GM18907 (cell line): ENCODE data around the gene KRI1.
A peak's percentile ranks its signal among the peaks of the same experiment; 100 is the strongest.

ENCODE experiments used
- ATAC-seq: cut with Tn5 transposase; IDR thresholded peaks from one replicate; pipeline ENCODE4 v1.9.1; 2021; ENCODE audit warnings: mild to moderate bottlenecking, moderate library complexity; ENCODE audit not compliant: unreplicated experiment

Gene KRI1

GRCh38 chr19:10565567-10566407 lies at the start of gene KRI1:
TSS of gene KRI1 (minus strand) at chr19:10566010. CDS start at chr19:10565999, 11 bp downstream.
- peak; percentile 42 for ATAC-seq

- ATAC-seq, result no peak
These were observed 46.8 kb upstream of the KRI1 start for GRCh38 chr19:10612499-10613119.

DNA sequence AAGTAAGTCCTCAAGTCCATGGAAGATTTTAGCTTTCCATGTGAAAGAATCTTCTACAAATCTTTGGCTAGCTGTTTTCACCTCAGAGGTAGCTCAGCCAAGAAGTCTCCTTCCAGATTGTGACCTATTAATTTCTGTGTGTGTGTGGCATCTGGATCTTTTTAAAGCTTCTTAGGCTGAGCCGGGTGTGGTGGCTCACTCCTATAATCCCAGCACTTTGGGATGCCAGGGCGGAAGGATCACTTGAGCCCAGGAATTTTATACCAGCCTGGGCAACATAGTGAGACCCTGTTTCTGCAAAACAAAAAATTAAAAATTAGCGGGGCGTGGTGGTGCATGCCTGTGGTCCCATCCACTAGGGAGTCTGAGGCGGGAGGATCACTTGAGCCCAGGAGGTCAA lies 46.1 kb upstream of the KRI1 start:
- no peak for ATAC-seq

GRCh38 chr19:10604460-10604980 lies 38.7 kb upstream of the KRI1 start:
- peak; percentile 24 for ATAC-seq

GRCh38 chr19:10603873-10604459 lies 38.2 kb upstream of the KRI1 start:
- peak; percentile 20 for ATAC-seq

- peak; percentile 63 for ATAC-seq
These were observed 37.5 kb upstream of the KRI1 start for GRCh38 chr19:10603084-10603872.

DNA sequence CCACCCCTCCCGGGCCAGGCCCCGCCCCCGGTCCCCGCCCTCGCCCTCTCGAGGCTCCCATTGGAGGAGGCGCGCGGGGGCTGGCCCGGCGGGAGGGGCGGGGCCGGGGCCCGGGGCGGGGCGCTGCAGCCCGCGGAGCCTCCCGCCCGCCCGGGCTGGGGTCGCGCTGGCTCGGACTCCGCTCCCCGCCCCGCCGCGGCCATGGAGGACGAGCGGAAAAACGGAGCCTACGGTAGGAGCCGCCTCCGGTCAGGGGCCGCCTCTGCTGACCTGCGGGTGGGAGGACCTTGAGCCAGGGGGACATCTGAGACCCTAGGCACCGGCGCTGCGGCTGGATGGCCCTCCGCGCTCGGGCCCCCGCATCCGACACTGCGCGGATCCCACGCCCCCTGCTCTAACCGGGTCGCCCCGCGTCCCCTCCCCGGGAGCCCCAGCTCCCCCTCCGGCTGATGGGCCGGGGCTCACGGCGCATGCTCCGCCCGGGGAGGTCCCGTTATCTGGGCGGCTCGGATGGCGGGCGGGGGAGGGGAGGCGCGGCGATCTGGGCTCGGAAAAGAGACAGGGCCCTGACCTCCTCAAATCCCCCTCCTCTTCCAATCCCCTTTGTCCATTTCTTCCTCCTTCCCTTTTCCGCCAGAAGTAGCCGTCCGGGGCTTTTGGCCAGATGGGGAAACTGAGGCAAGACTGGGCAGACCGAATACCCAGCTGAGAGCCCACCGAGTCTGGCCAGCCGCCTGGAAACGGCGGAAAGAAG lies 36.7 kb upstream of the KRI1 start:
- ATAC-seq, result peak; percentile 43

- ATAC-seq, result no peak
These were observed 36.2 kb upstream of the KRI1 start for GRCh38 chr19:10601999-10602329.

- no peak for ATAC-seq
These were observed 34.3 kb upstream of the KRI1 start for GRCh38 chr19:10600149-10600548.

DNA sequence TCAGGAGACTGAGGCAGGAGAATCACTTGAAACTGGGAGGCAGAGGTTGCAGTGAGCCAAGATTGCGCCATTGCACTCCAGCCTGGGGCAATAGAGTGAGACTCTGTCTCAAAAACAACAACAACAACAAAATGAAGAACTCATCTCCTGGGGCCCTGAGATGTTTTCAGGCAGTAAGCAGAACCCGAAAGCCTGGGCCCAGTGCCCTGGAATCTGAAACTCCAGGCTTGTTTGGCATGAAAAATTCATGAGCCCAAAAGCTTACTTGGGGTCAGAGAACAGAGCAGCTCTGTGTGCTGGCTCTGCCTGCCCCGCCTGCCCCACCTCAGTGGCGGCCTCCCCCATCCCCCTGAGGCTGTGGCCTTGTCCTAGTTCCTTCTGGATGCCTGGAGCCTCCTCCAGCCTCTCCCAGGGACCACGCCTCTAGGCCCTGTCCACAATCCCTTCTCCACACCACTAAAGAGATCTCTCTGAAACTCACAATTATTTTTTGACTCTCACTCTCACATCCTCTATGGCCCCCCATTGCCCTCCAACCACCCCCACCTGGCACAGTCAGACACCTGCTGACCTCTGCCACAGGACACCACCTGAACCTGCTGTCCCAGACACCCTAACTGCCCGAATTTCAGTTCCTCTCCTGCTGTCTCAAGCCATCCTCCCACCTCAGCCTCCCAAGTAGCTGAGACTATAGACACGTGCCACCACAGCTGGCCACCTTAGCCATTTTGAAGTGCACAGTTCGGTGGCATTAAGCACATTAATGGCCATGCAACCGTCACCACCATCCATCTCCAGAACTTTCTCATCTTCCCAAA lies 28.2 kb upstream of the KRI1 start:
- peak; percentile 54 for ATAC-seq

- no peak for ATAC-seq
These were observed 27.3 kb upstream of the KRI1 start for GRCh38 chr19:10593148-10593547.

DNA sequence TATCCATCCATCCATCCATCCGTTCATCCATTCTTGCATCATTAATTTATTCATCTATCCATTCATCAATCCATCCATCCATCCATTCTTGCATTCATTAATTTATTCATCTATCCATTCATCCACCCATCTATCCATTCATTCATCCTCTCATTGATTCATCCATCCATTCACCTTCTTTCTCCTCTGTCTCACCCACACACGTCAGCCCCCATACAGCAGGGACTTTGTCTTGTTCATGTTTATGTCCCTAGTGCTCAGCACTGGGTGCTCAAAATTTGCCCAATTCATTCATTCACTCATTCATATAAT lies 22.0 kb upstream of the KRI1 start:
- no peak for ATAC-seq

DNA sequence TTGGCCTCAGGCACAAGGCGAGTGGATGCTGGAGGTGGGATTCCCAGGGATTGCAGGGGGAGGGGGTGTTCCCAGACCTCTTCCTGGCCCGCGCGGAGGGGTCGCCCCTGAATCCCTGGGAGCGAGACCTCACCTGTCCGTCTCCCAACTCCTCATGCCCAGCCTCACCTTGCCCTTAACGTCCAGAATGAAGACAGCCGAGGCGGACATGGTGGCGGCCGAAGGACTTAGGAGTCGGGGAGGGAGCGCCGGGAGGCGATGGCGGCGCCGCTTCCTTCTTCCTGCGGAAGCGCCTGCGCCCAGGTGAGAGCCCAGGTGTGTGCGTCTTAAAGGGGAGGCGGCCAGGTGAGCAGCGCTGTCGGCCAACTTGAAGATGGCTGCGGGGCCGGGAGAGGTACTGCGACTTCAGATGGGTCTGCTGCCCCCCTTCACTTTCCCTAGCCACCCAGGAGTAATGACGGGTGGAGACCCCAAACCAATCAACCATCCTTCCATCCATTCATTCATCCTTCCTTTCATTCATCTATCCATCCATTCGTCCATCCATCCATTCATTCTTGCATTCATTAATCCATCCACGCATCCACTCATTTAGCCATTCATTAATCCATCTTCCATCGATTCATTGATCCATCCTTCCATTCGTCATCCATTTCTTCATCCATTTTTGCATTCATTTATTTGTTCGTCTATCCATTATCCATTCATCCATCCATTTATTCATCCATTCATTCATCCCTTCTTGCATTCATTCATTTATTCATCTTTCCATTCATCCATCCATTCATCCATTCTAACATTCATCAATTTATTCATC lies 21.4 kb upstream of the KRI1 start, which contains the start of gene AP1M2:
Gene AP1M2, minus strand, starts transcription at position 291 of the 817 bp plus-strand sequence. Its CDS starts 81 bp downstream, at position 210.
- ATAC-seq, result no peak

DNA sequence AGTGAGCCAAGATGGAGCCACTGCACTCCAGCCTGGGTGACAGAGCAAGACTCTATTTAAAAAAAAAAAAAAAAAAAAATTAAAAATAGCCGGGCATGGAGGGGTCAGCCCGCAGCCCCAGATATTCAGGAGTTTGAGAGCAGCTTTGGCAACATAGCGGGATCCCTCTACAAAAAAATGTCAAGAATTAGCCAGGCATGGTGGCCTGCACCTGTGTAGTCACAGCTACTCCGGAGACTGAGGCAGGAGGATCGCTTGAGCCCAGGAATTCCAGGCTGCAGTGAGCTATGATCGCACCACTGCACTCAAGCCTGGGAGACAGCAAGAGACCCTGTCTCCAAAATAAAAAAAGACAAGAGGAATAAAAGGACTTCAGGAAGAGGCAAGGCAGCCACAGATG lies 20.6 kb upstream of the KRI1 start:
- ATAC-seq, result no peak

DNA sequence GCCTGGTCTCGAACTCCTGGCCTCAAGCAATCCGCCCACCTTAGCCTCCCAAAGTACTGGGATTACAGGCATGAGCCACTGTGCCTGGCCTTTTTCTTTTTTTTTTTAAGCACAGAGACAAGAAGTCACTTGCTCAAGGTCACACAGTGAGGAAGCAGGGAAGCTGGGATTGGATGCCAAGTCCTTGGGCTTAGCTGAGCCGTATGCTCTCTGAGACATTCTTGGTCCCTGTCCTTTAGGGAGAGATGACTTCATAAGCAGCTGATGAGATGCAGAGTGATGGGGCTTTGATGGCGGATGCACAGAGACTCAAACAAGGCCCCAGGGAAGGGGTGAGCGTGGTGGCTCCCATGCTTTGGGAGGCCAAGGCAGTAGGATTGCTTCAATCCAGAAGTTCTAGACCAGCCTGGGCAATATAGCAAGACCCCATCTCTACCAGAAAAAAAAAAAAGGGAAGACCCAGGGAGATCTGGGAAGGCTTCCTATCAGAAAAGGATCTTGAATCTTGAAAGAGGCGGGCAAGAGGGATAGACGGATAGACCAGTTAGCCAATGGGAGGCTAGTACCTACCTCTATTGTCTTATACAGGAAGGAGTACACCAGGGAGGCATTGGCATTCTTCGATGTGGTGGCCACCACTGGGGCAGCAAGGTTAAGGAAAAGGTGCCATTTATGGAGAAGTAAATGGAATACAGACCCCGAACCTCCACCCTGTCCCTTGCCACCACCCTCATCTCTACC lies 17.4 kb upstream of the KRI1 start:
- ATAC-seq, result no peak

GRCh38 chr19:10582091-10582490 lies 16.3 kb upstream of the KRI1 start:
- ATAC-seq, result no peak

- no peak for ATAC-seq
These were observed 15.3 kb upstream of the KRI1 start for GRCh38 chr19:10580979-10581631.

GRCh38 chr19:10577951-10578350 lies 12.1 kb upstream of the KRI1 start:
- ATAC-seq, result no peak
